Skeletal muscle cell (primary cell): ENCODE measurements around the gene STAC2.
A peak's percentile ranks its signal among the peaks of the same experiment; 100 is the strongest.
"Not testable (repeated sequence)": the region's sequence is repeated elsewhere in the genome, so short reads cannot be mapped to it uniquely, and the experiment has no call there.

Source experiments
- DNase-seq: peaks from one replicate; pipeline ENCODE4 v3.0.0-alpha.2; 2010; ENCODE audit warnings: low read depth
- H3K4me3 ChIP-seq: 2 replicates; pipeline ENCODE4 v1.5.1; 2011; ENCODE audit warnings: low read depth, mild to moderate bottlenecking, control low read depth, low read length, moderate library complexity

STAC2 gene

GRCh38 chr17:39169101-39169500 lies 56.6 kb downstream of the STAC2 start:
- no peak for DNase-seq

DNA sequence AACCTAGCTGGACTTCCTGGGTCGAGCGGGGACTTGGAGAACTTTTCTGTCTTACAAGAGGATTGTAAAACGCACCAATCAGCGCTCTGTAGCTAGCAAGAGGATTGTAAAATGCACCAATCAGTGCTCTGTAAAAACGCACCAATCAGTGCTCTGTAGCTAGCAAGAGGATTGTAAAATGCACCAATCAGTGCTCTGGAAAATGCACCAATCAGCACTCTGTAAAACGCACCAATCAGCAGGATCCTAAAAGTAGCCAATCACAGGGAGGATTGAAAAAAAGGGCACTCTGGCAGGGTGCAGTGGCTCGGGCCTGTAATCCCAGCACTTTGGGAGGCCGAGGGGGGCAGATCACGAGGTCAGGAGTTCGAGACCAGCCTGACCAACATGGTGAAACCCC lies 57.2 kb downstream of the STAC2 start:
- not testable (repeated sequence) for H3K4me3 ChIP-seq, DNase-seq

More at GRCh38 chr17:39169101-39169500, 56.6 kb downstream of the STAC2 start:
- no peak overlapping the region for H3K4me3 ChIP-seq

DNA sequence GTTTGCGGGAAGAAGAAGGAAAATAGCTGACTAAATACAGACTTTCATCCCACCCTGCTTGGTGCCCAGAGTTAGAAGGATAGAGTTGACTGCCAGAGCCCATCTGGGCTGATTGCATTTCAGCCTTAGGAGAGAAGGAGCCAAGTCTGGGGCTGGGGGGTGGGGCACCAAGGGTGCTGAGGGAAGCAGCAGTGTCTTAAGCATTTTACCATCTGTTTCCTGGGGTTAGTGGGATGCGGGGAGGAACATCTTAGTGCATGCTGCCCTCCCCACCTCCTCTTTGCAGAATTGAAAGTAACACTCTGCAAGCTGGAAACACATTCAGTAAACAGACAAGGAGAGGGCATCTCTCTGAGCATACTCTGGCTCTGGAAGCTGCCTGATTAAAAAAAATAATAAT lies 58.3 kb downstream of the STAC2 start:
- no peak overlapping the region for H3K4me3 ChIP-seq
- DNase-seq = no peak

DNA sequence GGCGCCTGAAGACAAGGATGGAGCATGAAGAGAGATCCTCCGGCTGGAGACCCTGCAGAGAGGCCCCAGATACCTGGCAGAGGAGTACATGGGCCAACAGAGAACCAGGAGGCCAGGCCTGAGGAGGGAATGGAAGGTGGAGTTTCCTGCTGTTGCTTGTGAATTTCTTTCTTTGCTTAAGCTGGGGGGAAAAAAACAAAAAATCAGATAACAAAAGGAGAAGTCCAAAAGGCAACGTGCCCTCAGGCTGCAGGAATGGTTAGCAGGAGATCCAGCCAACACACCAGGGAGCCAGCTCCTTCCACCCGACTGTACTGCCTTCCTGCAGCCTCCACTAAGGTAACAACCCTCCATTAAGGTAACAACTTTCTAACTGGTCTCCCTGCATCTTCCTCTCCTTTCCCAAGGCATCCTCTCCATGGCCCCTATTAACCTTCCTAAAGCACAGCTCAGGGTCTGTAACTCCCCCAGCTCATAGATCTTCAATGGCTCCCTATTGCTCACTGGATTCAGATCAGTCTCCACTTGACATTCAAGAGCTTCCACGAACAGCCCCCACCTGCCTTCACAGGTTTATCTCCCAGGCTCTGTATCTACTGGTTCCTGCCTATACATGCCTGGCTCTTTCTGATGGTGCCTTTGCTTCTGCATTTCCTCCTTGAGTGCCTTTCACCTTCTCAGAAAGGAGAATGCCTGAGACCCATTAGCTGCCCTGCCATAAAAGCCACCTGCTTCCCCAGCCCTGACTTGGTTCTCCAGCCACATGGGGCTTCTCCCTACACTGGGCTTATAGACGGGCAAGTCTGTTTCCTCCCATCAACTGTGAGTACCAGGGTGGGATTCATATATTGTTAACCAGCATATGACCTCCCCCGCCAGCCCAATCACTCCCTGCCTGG lies 59.1 kb downstream of the STAC2 start:
- no peak overlapping the region for H3K4me3 ChIP-seq
- DNase-seq = no peak

DNA sequence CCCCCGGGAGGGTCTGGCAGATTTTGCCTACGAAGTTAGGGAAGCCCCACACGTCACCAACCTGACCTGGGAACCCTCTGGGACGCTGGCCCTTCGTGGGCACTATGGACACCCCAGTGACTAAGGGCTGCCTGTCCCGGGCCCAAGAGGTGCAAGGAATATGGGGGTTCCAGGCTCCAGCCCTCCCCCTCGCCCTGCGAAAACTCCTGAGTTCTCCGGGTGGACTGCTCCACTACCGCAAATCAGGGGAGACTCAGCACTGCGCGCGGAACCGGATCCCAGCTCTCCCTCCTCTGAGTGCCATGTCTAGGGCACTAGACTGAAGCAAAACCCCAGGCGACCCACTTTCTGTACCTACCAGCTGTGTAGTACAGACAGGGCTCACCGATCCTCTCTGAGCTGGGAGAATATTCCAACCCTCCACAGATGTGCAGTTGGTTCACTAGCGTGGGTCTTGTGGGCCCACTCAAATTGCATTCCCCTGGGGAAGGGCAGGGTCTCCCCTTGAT lies 59.9 kb downstream of the STAC2 start, which contains the start of gene ARL5C:
Gene ARL5C (minus strand): TSS at position 321 of the 509 bp plus-strand sequence. CDS start 401 bp downstream, outside the sequence.
- no peak for DNase-seq
- H3K4me3 ChIP-seq = peak within 1 kb of the TSS; percentile 44

DNA sequence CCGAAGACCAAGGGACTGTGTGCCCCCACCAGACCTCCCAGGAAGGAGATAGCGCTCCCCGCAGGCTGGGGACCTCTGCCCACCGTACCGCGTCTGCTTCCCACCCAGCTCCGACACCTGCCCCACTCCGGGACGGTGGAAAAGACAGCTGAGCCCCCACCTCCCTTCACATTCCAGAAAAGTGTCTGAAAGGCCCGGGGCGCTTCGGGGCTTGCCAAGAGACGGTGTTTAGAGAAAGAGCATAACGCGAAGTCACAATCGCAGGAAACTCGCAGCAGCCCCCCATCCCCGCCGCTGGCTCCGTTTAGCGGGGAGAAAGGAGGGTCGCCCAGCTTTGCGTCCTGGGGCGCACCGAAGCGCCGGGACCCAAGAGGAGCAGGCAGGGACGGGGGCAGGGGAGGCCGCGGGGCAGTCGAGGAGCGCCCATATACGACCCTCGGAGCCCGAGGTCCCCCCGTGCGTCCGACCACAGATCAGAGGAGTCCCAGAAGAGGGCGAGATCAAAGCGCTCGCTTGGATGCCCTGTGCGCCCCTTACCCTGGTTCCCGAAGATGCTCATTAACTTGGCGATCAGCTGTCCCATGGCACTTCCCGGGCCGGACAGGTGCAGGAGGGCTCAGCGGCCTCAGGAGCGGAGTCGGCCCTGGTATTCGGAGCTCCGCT lies 60.4 kb downstream of the STAC2 start:
- peak overlapping the region; percentile 44 for H3K4me3 ChIP-seq
- no peak for DNase-seq

DNA sequence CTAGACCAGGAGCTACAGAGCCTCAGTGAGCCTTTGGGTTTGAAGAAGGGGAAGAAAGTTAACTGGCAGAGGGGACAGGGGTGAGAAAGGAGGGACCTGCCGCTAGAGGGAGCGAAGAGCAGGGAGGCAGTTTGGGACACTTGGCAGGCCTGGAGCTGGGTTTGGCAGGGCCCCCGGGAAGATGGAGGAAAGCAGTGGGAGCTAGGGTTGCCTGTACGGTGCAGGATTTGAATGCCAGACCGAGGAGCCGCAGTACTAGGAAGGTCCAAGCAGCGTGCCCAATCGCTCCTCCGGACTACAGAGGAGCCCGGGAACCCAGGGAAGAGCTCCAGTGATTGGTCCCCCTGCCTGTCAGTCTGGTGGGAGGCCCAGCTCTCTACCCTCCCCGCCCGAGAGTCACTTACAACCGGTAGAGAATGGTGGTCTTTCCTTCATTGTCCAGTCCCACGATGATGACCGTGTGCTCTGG lies 61.0 kb downstream of the STAC2 start:
- H3K4me3 ChIP-seq = peak overlapping the region; percentile 44
- peak; percentile 64 for DNase-seq

DNA sequence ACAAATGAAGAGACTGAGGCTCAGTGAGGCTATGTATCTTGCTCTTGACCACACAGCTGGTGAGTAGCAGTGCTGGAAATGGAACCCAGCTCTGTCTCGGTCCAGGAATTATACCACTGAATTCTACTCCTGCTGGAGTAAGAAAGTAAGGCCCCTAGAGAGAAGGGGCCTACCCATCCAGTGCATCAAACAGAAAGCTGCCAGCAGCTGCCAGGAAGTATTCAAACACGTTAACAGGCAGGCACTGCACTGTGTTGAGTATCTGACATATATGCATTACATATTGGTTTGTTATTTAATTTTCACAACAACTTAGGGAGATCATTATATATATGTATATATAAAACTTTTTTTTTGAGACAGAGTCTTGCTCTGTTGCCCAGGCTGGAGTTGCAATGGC lies 63.8 kb downstream of the STAC2 start:
- no peak overlapping the region for H3K4me3 ChIP-seq
- no peak for DNase-seq
